ENCODE measurements around the gene EVI5. TPM values are rescaled to one million over a fixed set of nuclear protein-coding genes. Genes with fewer than 3 reads are reported as not detected.

The EVI5 gene
- total RNA-seq, 4 donors from 2014 or later, result 39.5 to 49.7 (median 48.6) TPM

GRCh38 chr1:92698932-92699331, 86.0 kb downstream of the EVI5 start:
- Histone ChIP-seq H3K27me3 (no peaks in the 10 kb centered on the region), H3K27ac (no peak overlapping the region), H3K36me3 (peaks cover 0 to 27% of the 10 kb centered on the region in 2 donors), H3K4me3 (no peak overlapping the region), H3K9me3 (no peaks in the 10 kb centered on the region), H3K4me1 (no peaks in the 10 kb centered on the region)
- TF ChIP-seq CTCF (IDR thresholded peaks at IDR 0.05), result no peak
- no peak for TF ChIP-seq POLR2AphosphoS5 (IDR thresholded peaks at IDR 0.05)
- TF ChIP-seq EP300 (IDR thresholded peaks at IDR 0.05), result no peak
- no peak for TF ChIP-seq POLR2A (IDR thresholded peaks at IDR 0.05)
- WGBS, 2 donors (ENCODE audit: low coverage in 1 of 2), result 55 to 63% methylated on average over 3 of the region's 3 CpGs
- no peak for ATAC-seq

- Histone ChIP-seq H3K4me1 (no peaks in the 10 kb centered on the region), H3K4me3 (no peak overlapping the region), H3K36me3 (peaks cover 0 to 54% of the 10 kb centered on the region in 2 donors), H3K27ac (no peak overlapping the region), H3K9me3 (no peaks in the 10 kb centered on the region), H3K27me3 (no peaks in the 10 kb centered on the region)
- TF ChIP-seq POLR2AphosphoS5 (IDR thresholded peaks at IDR 0.05) (no peak), POLR2A (IDR thresholded peaks at IDR 0.05) (no peak), CTCF (IDR thresholded peaks at IDR 0.05) (no peak), EP300 (IDR thresholded peaks at IDR 0.05) (no peak)
- ATAC-seq, result no peak
Measured at GRCh38 chr1:92695104-92695503, 89.8 kb downstream of the EVI5 start.

- Histone ChIP-seq H3K4me3 (no peak overlapping the region), H3K9me3 (no peaks in the 10 kb centered on the region), H3K36me3 (peaks cover 0 to 76% of the 10 kb centered on the region in 2 donors), H3K27me3 (no peaks in the 10 kb centered on the region), H3K4me1 (no peaks in the 10 kb centered on the region), H3K27ac (no peak overlapping the region)
- TF ChIP-seq CTCF (IDR thresholded peaks at IDR 0.05) (no peak), EP300 (IDR thresholded peaks at IDR 0.05) (no peak), POLR2A (IDR thresholded peaks at IDR 0.05) (no peak), POLR2AphosphoS5 (IDR thresholded peaks at IDR 0.05) (no peak)
- 58 to 70% methylated on average over 1 of the region's 1 CpG for WGBS, 2 donors (ENCODE audit: low coverage in 1 of 2)
- ATAC-seq, result no peak
Measured at GRCh38 chr1:92691925-92692324, 93.0 kb downstream of the EVI5 start.

GRCh38 chr1:92690212-92690906, 94.5 kb downstream of the EVI5 start:
- H3K9me3 ChIP-seq, result no peaks in the 10 kb centered on the region
- TF ChIP-seq POLR2A (IDR thresholded peaks at IDR 0.05) (no peak), EP300 (IDR thresholded peaks at IDR 0.05) (no peak), POLR2AphosphoS5 (IDR thresholded peaks at IDR 0.05) (no peak), CTCF (IDR thresholded peaks at IDR 0.05) (no peak)
- WGBS, 2 donors (ENCODE audit: low coverage in 1 of 2), result 100% methylated on average over 1 to 3 of the region's 3 CpGs
- no peaks in the 10 kb centered on the region for H3K27me3 ChIP-seq
- H3K27ac ChIP-seq, result no peak overlapping the region
- H3K4me3 ChIP-seq, result no peak overlapping the region
- ATAC-seq, result no peak
- H3K36me3 ChIP-seq, result peaks cover 0 to 73% of the 10 kb centered on the region in 2 donors
- no peaks in the 10 kb centered on the region for H3K4me1 ChIP-seq

GRCh38 chr1:92679980-92680379, 104.9 kb downstream of the EVI5 start:
- Histone ChIP-seq H3K36me3 (peaks cover 0 to 26% of the 10 kb centered on the region in 2 donors), H3K9me3 (no peaks in the 10 kb centered on the region)
- no peak for ATAC-seq

More at GRCh38 chr1:92679980-92680379, 104.9 kb downstream of the EVI5 start:
- Histone ChIP-seq H3K4me1 (no peaks in the 10 kb centered on the region), H3K4me3 (no peak overlapping the region), H3K27ac (no peak overlapping the region), H3K27me3 (no peaks in the 10 kb centered on the region)
- no peak for TF ChIP-seq CTCF (IDR thresholded peaks at IDR 0.05)
- 84 to 100% methylated on average over 4 of the region's 4 CpGs for WGBS, 2 donors (ENCODE audit: low coverage in 1 of 2)

Data from gastroesophageal sphincter (tissue), 4 donors.